ENCODE measurements around the gene IARS2. TPM values are rescaled to one million over a fixed set of nuclear protein-coding genes. Genes with fewer than 3 reads are reported as not detected.

Gene IARS2
- total and polyA plus RNA-seq, 2 donors (not counting 3 experiments of a cell fraction or from before 2014, with no cell fraction given), result 15.5 to 62.8 TPM

DNA sequence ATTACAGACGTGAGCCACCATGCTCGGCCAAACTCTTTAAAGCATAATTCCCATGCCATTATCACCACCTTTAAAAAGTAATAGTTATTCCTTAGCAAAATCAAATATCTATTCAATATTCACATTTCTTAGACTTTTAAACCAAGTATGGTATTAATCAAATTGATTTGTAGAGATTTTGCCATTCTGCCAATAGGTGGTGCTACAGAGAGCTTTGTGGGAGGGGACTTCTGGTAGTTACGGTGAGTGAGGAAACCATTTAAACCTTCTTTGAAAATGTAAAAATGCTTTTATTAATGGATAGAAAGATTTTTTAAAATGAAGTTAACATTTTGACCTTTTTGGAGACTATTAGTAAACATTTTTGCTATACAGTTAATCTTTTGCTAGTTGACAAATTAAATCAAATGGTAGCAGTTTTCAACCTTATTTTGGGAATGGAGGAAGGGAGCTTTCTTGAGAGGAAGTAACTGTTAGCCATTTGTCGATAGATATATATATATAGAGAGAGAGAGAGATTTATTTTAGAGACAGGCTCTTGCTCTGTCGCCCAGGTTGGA is 19.3 kb downstream of the IARS2 start:
- TF ChIP-seq JUN (IDR thresholded peaks at IDR 0.05; ENCODE audit: borderline replicate concordance, insufficient read depth, insufficient read length, low read depth) (no peak), MYC (IDR thresholded peaks at IDR 0.05; ENCODE audit: low read depth, low read length) (no peak), POLR2A (IDR thresholded peaks at IDR 0.05; ENCODE audit: low read depth, low read length) (no peak)
- TF ChIP-seq, protein P1, sequence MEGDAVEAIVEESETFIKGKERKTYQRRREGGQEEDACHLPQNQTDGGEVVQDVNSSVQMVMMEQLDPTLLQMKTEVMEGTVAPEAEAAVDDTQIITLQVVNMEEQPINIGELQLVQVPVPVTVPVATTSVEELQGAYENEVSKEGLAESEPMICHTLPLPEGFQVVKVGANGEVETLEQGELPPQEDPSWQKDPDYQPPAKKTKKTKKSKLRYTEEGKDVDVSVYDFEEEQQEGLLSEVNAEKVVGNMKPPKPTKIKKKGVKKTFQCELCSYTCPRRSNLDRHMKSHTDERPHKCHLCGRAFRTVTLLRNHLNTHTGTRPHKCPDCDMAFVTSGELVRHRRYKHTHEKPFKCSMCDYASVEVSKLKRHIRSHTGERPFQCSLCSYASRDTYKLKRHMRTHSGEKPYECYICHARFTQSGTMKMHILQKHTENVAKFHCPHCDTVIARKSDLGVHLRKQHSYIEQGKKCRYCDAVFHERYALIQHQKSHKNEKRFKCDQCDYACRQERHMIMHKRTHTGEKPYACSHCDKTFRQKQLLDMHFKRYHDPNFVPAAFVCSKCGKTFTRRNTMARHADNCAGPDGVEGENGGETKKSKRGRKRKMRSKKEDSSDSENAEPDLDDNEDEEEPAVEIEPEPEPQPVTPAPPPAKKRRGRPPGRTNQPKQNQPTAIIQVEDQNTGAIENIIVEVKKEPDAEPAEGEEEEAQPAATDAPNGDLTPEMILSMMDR (IDR thresholded peaks at IDR 0.05; ENCODE audit: extremely low read depth in 1 of 2, insufficient read depth in 1 of 2, low read depth in 1 of 2, low read length in 2 of 2), result peak; percentile 50 to 56
- Histone ChIP-seq H2AFZ (ENCODE audit: low read depth, low read length) (no peak overlapping the region), H3K27me3 (ENCODE audit: control insufficient read depth in 2 of 2, insufficient read depth in 2 of 2, low read length in 2 of 2) (no peaks in the 10 kb centered on the region), H3K4me3 (replicated peaks in 1 of 3; ENCODE audit: insufficient read depth in 1 of 3, low read depth in 1 of 3, low read length in 3 of 3) (no peak overlapping the region), H3K9me3 (replicated peaks; ENCODE audit: control insufficient read depth, insufficient read depth, low read length) (no peaks in the 10 kb centered on the region), H3K4me2 (ENCODE audit: insufficient read depth, low read length) (no peak overlapping the region), H3K36me3 (ENCODE audit: control insufficient read depth in 2 of 2, extremely low read depth in 1 of 2, insufficient read depth in 2 of 2, low read length in 2 of 2) (peaks cover 2 to 4% of the 10 kb centered on the region in 2 experiments), H4K20me1 (replicated peaks; ENCODE audit: control insufficient read depth, extremely low read depth, insufficient read depth, low read length) (no peaks in the 10 kb centered on the region), H3K27ac (ENCODE audit: insufficient read depth, low read depth, low read length) (no peak overlapping the region), H3K9me1 (replicated peaks; ENCODE audit: control insufficient read depth, extremely low read depth, insufficient read depth, low read length) (no peaks in the 10 kb centered on the region), H3K4me1 (ENCODE audit: control insufficient read depth, extremely low read depth, insufficient read depth, low read length) (no peaks in the 10 kb centered on the region), H3K79me2 (ENCODE audit: control insufficient read depth, insufficient read depth, low read length) (no peaks in the 10 kb centered on the region), H3K9ac (replicated peaks; ENCODE audit: extremely low read depth, insufficient read depth, low read length) (no peak overlapping the region)
- intact Hi-C loops (cut with micrococcal nuclease) (no loop called here), dilution Hi-C loops (cut with MboI; ENCODE audit: extremely low pct_ligation_motif_present, low sequenced_read_pairs) (no loop called here)
- CTCF ChIA-PET, result interaction anchor here (0.6 to 3.1 kb wide), 30 partner anchors 8 to 135 kb away, joined by 3 to 28 read pairs (median 4); partner anchors contain the start of genes BPNT1, EPRS1 and IARS2
- POLR2A ChIA-PET, result no interaction called here
- peak; percentile 28 for FAIRE-seq
- BruUV-seq (replicated peaks), result no TSS peak
- DNase-seq (ENCODE audit: low read depth, low spot score), result peak; percentile 40

DNA sequence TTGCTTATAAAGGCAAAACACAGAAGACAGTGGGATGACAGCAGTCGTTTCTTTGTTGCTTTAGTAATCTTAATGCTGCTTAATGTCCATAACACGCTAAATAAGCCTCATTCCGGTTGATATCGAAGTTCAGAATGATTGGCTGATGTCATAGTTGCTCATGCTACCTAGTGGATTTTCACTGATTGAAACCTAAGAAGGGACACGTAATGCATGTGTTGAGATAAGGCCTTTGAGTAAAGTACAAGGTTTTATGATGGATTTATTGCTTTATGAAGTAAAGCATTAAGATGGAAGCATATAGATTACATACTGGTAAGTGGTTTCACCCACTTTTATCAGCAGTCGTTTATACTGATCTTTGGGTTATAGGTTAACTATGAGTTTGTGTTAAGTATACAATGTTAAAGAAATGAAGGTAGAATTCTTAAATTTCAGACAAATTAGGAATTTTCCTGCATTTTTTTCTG is 25.1 kb downstream of the IARS2 start:
- TF ChIP-seq, protein P1 (IDR thresholded peaks at IDR 0.05; ENCODE audit: extremely low read depth in 1 of 2, insufficient read depth in 1 of 2, low read depth in 1 of 2, low read length in 2 of 2), result no peak
- TF ChIP-seq GATA2 (IDR thresholded peaks at IDR 0.05; ENCODE audit: insufficient read depth, insufficient read length, low read depth, low read length) (no peak), MYC (IDR thresholded peaks at IDR 0.05; ENCODE audit: low read depth, low read length) (no peak), MAX (IDR thresholded peaks at IDR 0.05; ENCODE audit: insufficient read depth, insufficient read length) (no peak), POLR2A (IDR thresholded peaks at IDR 0.05; ENCODE audit: low read depth, low read length) (no peak), JUN (IDR thresholded peaks at IDR 0.05; ENCODE audit: borderline replicate concordance, insufficient read depth, insufficient read length, low read depth) (no peak), EZH2 (IDR thresholded peaks at IDR 0.05; ENCODE audit: borderline replicate concordance, low read depth, low read length, severe bottlenecking) (no peak)
- Histone ChIP-seq H3K9me3 (replicated peaks; ENCODE audit: control insufficient read depth, insufficient read depth, low read length) (no peaks in the 10 kb centered on the region), H4K20me1 (replicated peaks; ENCODE audit: control insufficient read depth, extremely low read depth, insufficient read depth, low read length) (no peaks in the 10 kb centered on the region), H3K9ac (replicated peaks; ENCODE audit: extremely low read depth, insufficient read depth, low read length) (no peak overlapping the region), H3K4me2 (ENCODE audit: insufficient read depth, low read length) (no peak overlapping the region), H3K9me1 (replicated peaks; ENCODE audit: control insufficient read depth, extremely low read depth, insufficient read depth, low read length) (no peaks in the 10 kb centered on the region), H3K27me3 (ENCODE audit: control insufficient read depth in 2 of 2, insufficient read depth in 2 of 2, low read length in 2 of 2) (no peaks in the 10 kb centered on the region), H3K36me3 (ENCODE audit: control insufficient read depth in 2 of 2, extremely low read depth in 1 of 2, insufficient read depth in 2 of 2, low read length in 2 of 2) (peaks cover 0 to 2% of the 10 kb centered on the region in 2 experiments), H3K4me1 (ENCODE audit: control insufficient read depth, extremely low read depth, insufficient read depth, low read length) (no peaks in the 10 kb centered on the region), H3K27ac (ENCODE audit: insufficient read depth, low read depth, low read length) (no peak overlapping the region), H2AFZ (ENCODE audit: low read depth, low read length) (no peak overlapping the region), H3K79me2 (ENCODE audit: control insufficient read depth, insufficient read depth, low read length) (no peaks in the 10 kb centered on the region), H3K4me3 (replicated peaks in 1 of 3; ENCODE audit: insufficient read depth in 1 of 3, low read depth in 1 of 3, low read length in 3 of 3) (no peak overlapping the region)
- POLR2A ChIA-PET, result no interaction called here
- CTCF ChIA-PET, result interaction anchor here (0.6 to 0.9 kb wide), 2 partner anchors 19 to 128 kb away, joined by 3 to 5 read pairs; no protein-coding TSS in a partner anchor
- no TSS peak for BruUV-seq (replicated peaks)
- dilution Hi-C loops (cut with MboI; ENCODE audit: extremely low pct_ligation_motif_present, low sequenced_read_pairs), result no loop called here
- FAIRE-seq, result no peak
- intact Hi-C loops (cut with micrococcal nuclease), result no loop called here
- DNase-seq (ENCODE audit: low read depth, low spot score), result no peak

All from endothelial cell of umbilical vein (primary cell).